HepG2 (cell line): Measurements from ENCODE around the gene EEPD1. TPM values are rescaled to one million over a fixed set of nuclear protein-coding genes. Genes with fewer than 3 reads are reported as not detected.

Source experiments
- ATAC-seq: fragments of 200-7000 bp; cut with Tn5 transposase; 3 replicates; pipeline ENCODE4 v1.9.1; 2020; ENCODE audit warnings: mild to moderate bottlenecking, moderate library complexity
- BruUV-seq: library from RNA; stranded (reverse); fragments of 400-500 nt; replicated peaks from 2 replicates; lab custom pipeline; 2021; lab: Mats Ljungman, UMichigan
- CTCF ChIA-PET: fragments of 300-600 bp; formaldehyde crosslinking; extraction: SDS; loops from one replicate; lab custom pipeline; 2021; ENCODE audit warnings: low total read pairs, inconsistent platforms, low intra/inter-chr PET ratio; lab: Yijun Ruan, JAX
- POLR2A ChIA-PET: fragments of 350-600 bp; sonication (Branson Sonifier 250); formaldehyde crosslinking; loops from one replicate; lab custom pipeline; 2020; ENCODE audit warnings: antibody characterized with exemption, inconsistent platforms; lab: Yijun Ruan, JAX
- DNase-seq: peaks from one replicate; pipeline ENCODE4 v3.0.0-alpha.2; 2015; ENCODE audit warnings: low spot score
- FAIRE-seq: peaks from 3 replicates; lab custom pipeline; 2011; peaks lifted over from hg19 to GRCh38; lab: Jason Lieb, UNC
- H2AFZ ChIP-seq: one replicate; pipeline ENCODE4 v1.6.1; 2011; ENCODE audit warnings: low read length, inconsistent platforms
- H3K27ac ChIP-seq: fragments of 300-600 bp; 3 replicates; pipeline ENCODE4 v1.8.0; 2011; ENCODE audit warnings: mixed run types, mild to moderate bottlenecking, mixed read lengths, low read length, inconsistent platforms; ENCODE audit not compliant: insufficient read depth; ENCODE audit errors: extremely low read length
- H3K27me3 ChIP-seq, 2 experiments: fragments of 200-600 bp in 1 of 2; 2 replicates in 1 of 2; 3 replicates in 1 of 2; pipeline versions ENCODE4 v1.6.0 to v1.8.0; 2011; ENCODE audit warnings: low read length in 2 of 2, mild to moderate bottlenecking in 2 of 2, moderate library complexity in 2 of 2, inconsistent platforms in 1 of 2; ENCODE audit not compliant: insufficient read depth in 2 of 2, control insufficient read depth in 1 of 2
- H3K36me3 ChIP-seq, 2 experiments: fragments of 200-600 bp in 1 of 2; replicated peaks in 1 of 2; 2 replicates in 1 of 2; 3 replicates in 1 of 2; pipeline versions ENCODE4 v1.5.1 to v1.8.0; 2011; ENCODE audit warnings: low read length in 2 of 2, inconsistent platforms in 1 of 2; ENCODE audit not compliant: insufficient read depth in 2 of 2, control insufficient read depth in 1 of 2
- H3K4me1 ChIP-seq: 2 replicates; pipeline ENCODE4 v1.5.1; 2012; ENCODE audit warnings: low read length, inconsistent platforms; ENCODE audit not compliant: insufficient read depth
- H3K4me2 ChIP-seq: 2 replicates; pipeline ENCODE4 v1.6.0; 2011; ENCODE audit warnings: low read depth, low read length, inconsistent platforms
- H3K4me3 ChIP-seq, 3 experiments: fragments of 200-600 bp in 1 of 3; sonication (generic), shearing (Covaris generic) in 1 of 3; replicated peaks in 1 of 3; 2 replicates each; pipeline ENCODE4 v1.5.1; 2011 to 2016; ENCODE audit warnings: low read length in 3 of 3, inconsistent platforms in 2 of 3, low read depth in 2 of 3, mild to moderate bottlenecking in 2 of 3, control low read depth in 1 of 3, mixed read lengths in 1 of 3; ENCODE audit not compliant: insufficient read depth in 1 of 3
- H3K79me2 ChIP-seq: one replicate; pipeline ENCODE4 v1.6.1; 2011; ENCODE audit warnings: low read length, inconsistent platforms; ENCODE audit not compliant: insufficient read depth
- H3K9ac ChIP-seq: 2 replicates; pipeline ENCODE4 v1.6.0; 2011; ENCODE audit warnings: mild to moderate bottlenecking, low read depth, low read length, inconsistent platforms; ENCODE audit not compliant: insufficient read depth
- H3K9me3 ChIP-seq: 2 replicates; pipeline ENCODE4 v1.5.1; 2012; ENCODE audit warnings: mild to moderate bottlenecking, low read length
- H4K20me1 ChIP-seq: 2 replicates; pipeline ENCODE4 v1.6.0; 2011; ENCODE audit warnings: inconsistent platforms, mild to moderate bottlenecking, low read length, moderate library complexity; ENCODE audit not compliant: insufficient read depth
- NFKB2 ChIP-seq: sonication (generic); formaldehyde crosslinking; IDR thresholded peaks from 2 replicates; pipeline ENCODE4 v1.4.0; 2020; ENCODE audit warnings: missing genetic modification reagents, borderline replicate concordance
- ZNF17 ChIP-seq: sonication (generic); formaldehyde crosslinking; IDR thresholded peaks from 2 replicates; pipeline ENCODE4 v1.5.0; 2020; ENCODE audit warnings: mild to moderate bottlenecking, missing genetic modification reagents
- ZNF264 ChIP-seq: sonication (generic); formaldehyde crosslinking; IDR thresholded peaks from 2 replicates; pipeline ENCODE4 v1.4.0; 2020; ENCODE audit warnings: missing genetic modification reagents
- WGBS: methylation state at CpG from one replicate; pipeline ENCODE4 v1.1.6; 2017; ENCODE audit warnings: low lambda C conversion rate; 5-methylcytosine and 5-hydroxymethylcytosine counted together
- in situ Hi-C: cut with HindIII; loops from 2 replicates; pipeline ENCODE4 v1.10.0; 2017; ENCODE audit warnings: low pct_unique_long_range_greater_than_20kb; ENCODE audit not compliant: extremely low pct_ligation_motif_present
- intact Hi-C: fragments of 100-400 bp; cut with micrococcal nuclease; formaldehyde crosslinking; loops from one replicate; pipeline ENCODE4 v1.10.0; 2022; ENCODE audit not compliant: unreplicated experiment
- polyA plus RNA-seq, 8 experiments: library from polyadenylated mRNA; depleted of rRNA in 3 of 8; stranded (reverse) in 7 of 8; unstranded in 1 of 8; fragments of >200 nt; fragmentation: Illumina TruSeq in 4 of 8; extraction: Trizol in 4 of 8; gene quantifications; 2 replicates each; pipeline versions ENCODE4 v1.2.1 to v1.2.3, GENCODE V29; 2011 to 2016; ENCODE audit warnings: low read depth in 4 of 8, missing spikeins in 1 of 8, mixed read lengths in 1 of 8; ENCODE audit not compliant: insufficient read depth in 1 of 8
- total RNA-seq, 5 experiments: library from RNA; depleted of rRNA; stranded (reverse); fragments of >200 nt; fragmentation: Illumina TruSeq; extraction: Trizol; gene quantifications; 2 replicates each; pipeline ENCODE4 v1.2.3, GENCODE V29; 2016; ENCODE audit warnings: low read depth in 1 of 5
- TF ChIP-seq, protein P1 (sequence below): sonication (generic); formaldehyde crosslinking; IDR thresholded peaks from 2 replicates; pipeline ENCODE4 v1.5.0; 2020; ENCODE audit warnings: mild to moderate bottlenecking, missing genetic modification reagents, borderline replicate concordance
- TF ChIP-seq, protein P2 (sequence below): IDR thresholded peaks from 2 replicates; pipeline ENCODE4 v1.6.1; 2012; ENCODE audit warnings: low read length, improper control_type of control experiment
- TF ChIP-seq, protein P3 (sequence below): sonication (generic); formaldehyde crosslinking; IDR thresholded peaks from 2 replicates; pipeline ENCODE4 v1.4.0; 2020; ENCODE audit warnings: missing genetic modification reagents

Gene EEPD1
- total and polyA plus RNA-seq, 2 of the 13 experiments (the other 11 are each of a cell fraction or from before 2014, with no cell fraction given) = 10.1 to 16.4 TPM

DNA sequence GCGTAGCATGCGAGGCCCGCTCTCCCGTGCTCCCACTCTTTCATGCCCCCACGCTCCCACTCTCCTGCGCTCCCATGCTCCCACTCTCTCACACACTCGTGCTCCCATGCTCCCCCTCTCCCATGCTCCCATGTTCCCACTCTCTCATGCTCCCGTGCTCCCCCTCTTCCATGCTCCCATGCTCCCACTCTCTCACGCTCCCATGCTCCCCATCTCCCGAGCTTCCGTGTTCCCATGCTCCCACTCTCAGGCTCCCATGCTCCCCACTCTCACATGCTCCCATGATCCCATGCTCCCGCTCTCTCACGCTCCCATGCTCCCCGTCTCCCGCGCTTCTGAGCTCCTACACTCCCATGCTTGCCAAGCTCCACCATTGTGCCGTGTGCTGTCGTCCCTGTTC lies 152.2 kb downstream of the EEPD1 start (continued):
- TF ChIP-seq, protein P1, sequence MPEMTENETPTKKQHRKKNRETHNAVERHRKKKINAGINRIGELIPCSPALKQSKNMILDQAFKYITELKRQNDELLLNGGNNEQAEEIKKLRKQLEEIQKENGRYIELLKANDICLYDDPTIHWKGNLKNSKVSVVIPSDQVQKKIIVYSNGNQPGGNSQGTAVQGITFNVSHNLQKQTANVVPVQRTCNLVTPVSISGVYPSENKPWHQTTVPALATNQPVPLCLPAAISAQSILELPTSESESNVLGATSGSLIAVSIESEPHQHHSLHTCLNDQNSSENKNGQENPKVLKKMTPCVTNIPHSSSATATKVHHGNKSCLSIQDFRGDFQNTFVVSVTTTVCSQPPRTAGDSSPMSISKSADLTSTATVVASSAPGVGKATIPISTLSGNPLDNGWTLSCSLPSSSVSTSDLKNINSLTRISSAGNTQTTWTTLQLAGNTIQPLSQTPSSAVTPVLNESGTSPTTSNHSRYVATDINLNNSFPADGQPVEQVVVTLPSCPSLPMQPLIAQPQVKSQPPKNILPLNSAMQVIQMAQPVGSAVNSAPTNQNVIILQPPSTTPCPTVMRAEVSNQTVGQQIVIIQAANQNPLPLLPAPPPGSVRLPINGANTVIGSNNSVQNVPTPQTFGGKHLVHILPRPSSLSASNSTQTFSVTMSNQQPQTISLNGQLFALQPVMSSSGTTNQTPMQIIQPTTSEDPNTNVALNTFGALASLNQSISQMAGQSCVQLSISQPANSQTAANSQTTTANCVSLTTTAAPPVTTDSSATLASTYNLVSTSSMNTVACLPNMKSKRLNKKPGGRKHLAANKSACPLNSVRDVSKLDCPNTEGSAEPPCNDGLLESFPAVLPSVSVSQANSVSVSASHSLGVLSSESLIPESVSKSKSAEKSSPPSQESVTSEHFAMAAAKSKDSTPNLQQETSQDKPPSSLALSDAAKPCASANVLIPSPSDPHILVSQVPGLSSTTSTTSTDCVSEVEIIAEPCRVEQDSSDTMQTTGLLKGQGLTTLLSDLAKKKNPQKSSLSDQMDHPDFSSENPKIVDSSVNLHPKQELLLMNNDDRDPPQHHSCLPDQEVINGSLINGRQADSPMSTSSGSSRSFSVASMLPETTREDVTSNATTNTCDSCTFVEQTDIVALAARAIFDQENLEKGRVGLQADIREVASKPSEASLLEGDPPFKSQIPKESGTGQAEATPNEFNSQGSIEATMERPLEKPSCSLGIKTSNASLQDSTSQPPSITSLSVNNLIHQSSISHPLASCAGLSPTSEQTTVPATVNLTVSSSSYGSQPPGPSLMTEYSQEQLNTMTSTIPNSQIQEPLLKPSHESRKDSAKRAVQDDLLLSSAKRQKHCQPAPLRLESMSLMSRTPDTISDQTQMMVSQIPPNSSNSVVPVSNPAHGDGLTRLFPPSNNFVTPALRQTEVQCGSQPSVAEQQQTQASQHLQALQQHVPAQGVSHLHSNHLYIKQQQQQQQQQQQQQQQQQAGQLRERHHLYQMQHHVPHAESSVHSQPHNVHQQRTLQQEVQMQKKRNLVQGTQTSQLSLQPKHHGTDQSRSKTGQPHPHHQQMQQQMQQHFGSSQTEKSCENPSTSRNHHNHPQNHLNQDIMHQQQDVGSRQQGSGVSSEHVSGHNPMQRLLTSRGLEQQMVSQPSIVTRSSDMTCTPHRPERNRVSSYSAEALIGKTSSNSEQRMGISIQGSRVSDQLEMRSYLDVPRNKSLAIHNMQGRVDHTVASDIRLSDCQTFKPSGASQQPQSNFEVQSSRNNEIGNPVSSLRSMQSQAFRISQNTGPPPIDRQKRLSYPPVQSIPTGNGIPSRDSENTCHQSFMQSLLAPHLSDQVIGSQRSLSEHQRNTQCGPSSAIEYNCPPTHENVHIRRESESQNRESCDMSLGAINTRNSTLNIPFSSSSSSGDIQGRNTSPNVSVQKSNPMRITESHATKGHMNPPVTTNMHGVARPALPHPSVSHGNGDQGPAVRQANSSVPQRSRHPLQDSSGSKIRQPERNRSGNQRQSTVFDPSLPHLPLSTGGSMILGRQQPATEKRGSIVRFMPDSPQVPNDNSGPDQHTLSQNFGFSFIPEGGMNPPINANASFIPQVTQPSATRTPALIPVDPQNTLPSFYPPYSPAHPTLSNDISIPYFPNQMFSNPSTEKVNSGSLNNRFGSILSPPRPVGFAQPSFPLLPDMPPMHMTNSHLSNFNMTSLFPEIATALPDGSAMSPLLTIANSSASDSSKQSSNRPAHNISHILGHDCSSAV (CRISPR knock-in tag) = no peak
- no peak for TF ChIP-seq ZNF264 (CRISPR knock-in tag)
- TF ChIP-seq, all 625 proteins: peak for 2

DNA sequence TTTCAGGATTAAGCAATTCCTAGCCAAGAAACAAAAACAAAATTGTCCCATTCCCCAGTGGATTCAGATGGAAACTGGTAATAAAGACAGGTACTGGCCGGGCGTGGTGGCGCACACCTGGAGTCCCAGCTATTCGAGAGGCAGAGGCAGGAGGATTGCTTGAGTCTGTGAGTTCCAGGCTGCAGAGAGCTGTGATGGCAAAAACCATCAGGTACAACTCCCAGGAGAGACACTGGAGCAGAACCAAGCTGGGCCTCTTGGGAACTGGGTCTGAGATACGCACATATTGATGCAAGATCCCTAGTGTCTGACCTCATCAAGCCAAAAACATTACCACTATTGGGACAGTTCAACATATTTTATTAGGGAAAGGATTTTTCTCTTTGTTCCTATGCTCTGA lies 152.6 kb downstream of the EEPD1 start:
- WGBS = 94% methylated on average over 5 of the region's 5 CpGs
- intact Hi-C loops (no loop called here), in situ Hi-C loops (loop anchor here (25.0 kb wide), 1 partner anchor 593 kb away; no protein-coding TSS in a partner anchor)
- Histone ChIP-seq H4K20me1 (no peaks in the 10 kb centered on the region), H3K27ac (no peak overlapping the region), H3K4me2 (no peak overlapping the region), H3K9me3 (no peaks in the 10 kb centered on the region), H3K36me3 (no peaks in the 10 kb centered on the region; a peak in 1 of 5 replicates), H3K4me3 (no peak overlapping the region), H3K9ac (no peak overlapping the region), H3K4me1 (peaks cover 29% of the 10 kb centered on the region), H2AFZ (no peak overlapping the region), H3K79me2 (no peaks in the 10 kb centered on the region), H3K27me3 (no peaks in the 10 kb centered on the region)
- no peak for DNase-seq
- BruUV-seq = no TSS peak
- no peak for ATAC-seq
- no peak for FAIRE-seq
- POLR2A ChIA-PET = no interaction called here
- CTCF ChIA-PET = no interaction called here
- TF ChIP-seq NFKB2 (CRISPR knock-in tag) = no peak
- TF ChIP-seq, protein P2, sequence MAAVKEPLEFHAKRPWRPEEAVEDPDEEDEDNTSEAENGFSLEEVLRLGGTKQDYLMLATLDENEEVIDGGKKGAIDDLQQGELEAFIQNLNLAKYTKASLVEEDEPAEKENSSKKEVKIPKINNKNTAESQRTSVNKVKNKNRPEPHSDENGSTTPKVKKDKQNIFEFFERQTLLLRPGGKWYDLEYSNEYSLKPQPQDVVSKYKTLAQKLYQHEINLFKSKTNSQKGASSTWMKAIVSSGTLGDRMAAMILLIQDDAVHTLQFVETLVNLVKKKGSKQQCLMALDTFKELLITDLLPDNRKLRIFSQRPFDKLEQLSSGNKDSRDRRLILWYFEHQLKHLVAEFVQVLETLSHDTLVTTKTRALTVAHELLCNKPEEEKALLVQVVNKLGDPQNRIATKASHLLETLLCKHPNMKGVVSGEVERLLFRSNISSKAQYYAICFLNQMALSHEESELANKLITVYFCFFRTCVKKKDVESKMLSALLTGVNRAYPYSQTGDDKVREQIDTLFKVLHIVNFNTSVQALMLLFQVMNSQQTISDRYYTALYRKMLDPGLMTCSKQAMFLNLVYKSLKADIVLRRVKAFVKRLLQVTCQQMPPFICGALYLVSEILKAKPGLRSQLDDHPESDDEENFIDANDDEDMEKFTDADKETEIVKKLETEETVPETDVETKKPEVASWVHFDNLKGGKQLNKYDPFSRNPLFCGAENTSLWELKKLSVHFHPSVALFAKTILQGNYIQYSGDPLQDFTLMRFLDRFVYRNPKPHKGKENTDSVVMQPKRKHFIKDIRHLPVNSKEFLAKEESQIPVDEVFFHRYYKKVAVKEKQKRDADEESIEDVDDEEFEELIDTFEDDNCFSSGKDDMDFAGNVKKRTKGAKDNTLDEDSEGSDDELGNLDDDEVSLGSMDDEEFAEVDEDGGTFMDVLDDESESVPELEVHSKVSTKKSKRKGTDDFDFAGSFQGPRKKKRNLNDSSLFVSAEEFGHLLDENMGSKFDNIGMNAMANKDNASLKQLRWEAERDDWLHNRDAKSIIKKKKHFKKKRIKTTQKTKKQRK = no peak
- TF ChIP-seq ZNF17 = no peak
- TF ChIP-seq, protein P3, sequence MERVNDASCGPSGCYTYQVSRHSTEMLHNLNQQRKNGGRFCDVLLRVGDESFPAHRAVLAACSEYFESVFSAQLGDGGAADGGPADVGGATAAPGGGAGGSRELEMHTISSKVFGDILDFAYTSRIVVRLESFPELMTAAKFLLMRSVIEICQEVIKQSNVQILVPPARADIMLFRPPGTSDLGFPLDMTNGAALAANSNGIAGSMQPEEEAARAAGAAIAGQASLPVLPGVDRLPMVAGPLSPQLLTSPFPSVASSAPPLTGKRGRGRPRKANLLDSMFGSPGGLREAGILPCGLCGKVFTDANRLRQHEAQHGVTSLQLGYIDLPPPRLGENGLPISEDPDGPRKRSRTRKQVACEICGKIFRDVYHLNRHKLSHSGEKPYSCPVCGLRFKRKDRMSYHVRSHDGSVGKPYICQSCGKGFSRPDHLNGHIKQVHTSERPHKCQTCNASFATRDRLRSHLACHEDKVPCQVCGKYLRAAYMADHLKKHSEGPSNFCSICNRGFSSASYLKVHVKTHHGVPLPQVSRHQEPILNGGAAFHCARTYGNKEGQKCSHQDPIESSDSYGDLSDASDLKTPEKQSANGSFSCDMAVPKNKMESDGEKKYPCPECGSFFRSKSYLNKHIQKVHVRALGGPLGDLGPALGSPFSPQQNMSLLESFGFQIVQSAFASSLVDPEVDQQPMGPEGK = no peak
